ENCODE measurements around the gene ARF1.

The ARF1 gene

DNA sequence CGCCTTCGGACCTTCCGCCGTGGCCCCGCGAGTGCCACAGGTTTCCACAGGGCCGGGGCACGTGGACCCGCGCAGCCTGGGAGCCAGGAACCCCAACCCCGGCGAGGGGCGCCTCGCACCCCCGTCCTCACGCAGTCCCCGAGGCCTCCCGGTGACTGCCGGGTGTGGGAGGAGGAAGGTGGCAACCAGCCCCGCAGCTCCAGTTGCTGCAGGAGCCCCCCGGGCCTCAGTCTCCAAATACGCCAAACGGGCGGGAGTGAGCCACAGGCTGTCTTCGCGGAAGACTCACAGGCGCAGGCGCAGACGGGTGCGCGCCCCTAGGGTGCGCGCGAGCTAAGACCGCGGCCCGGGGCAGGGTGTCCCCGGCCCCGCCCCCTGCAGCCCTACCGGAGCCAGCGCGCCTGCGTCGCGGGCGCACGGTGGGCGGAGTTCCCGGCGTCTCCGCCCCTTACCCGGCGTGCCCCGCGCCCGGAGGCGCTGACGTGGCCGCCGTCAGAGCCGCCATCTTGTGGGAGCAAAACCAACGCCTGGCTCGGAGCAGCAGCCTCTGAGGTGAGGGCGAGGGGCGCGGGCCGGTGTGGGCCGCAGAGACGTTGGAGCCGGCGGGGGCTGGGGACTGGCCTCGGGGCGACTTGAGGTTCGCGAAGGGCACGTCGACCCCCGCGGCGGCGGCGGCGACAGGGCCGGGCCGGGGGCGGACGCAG lies at the start of gene ARF1:
ARF1 (plus strand) TSS at position 495 of the 704 bp plus-strand sequence. CDS start 14,407 bp downstream, outside the sequence.
- DNase-seq: peak; percentile 90

DNA sequence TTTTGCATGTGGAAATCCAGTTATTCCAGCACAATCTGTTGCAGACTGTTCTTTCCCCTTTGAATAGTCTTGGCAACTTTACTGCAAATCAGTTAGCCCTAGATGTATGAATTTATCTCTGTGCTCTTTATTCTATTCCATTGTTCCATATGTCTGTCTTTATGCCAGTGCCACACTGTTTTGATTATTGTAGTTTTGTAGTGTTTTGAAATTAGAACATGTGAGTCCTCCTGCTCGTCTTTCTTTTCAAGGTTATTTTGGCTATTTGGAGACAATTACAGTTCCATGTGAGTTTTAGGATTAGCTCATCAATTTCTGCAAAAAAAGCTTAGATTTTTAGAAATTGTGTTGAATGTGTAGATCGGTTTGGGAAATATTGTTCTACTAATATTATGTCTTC lies 49.1 kb upstream of the ARF1 start:
- no peak for DNase-seq

DNA sequence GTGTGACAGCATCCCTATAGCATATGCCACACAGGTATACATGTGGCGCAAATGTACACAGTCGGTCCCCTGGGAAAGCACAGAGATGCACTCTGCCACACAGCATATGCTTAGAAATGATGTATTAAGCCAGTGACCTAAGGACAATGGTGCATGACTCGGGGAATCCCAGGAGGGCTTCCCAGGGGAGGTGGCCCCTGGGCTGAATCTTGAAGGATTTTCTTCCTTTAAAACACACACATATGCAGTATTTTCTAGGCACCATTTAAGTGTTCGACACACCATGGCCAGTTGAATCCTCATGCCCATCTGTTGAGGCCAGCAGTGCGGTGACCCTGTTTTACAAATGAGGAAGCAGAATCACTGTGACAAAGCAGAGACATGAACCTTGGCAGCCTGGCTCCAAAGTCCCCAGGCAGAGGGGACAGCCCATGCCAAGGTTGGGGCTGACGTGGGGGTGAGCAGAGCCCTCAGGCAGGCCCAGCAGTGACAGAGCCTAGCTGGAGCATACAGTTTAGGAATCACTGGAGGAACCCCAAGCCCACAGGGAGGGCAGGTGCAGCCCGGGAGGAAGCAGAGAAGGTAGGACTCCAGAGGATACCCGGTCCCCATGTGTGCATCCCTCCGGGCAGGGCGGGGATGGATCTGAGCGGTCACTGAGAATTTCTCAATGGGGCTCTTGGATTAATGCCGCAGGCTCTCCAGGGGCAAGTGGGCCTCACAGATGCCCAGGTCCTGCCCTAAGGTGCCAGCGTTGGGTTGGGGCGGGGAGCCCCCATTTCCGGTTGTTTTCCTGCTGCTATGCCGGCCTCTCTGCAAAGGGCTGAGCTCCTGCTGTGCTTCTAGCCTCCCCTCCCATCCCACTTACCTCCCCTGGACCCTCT lies 47.3 kb upstream of the ARF1 start:
- no peak for DNase-seq

DNA sequence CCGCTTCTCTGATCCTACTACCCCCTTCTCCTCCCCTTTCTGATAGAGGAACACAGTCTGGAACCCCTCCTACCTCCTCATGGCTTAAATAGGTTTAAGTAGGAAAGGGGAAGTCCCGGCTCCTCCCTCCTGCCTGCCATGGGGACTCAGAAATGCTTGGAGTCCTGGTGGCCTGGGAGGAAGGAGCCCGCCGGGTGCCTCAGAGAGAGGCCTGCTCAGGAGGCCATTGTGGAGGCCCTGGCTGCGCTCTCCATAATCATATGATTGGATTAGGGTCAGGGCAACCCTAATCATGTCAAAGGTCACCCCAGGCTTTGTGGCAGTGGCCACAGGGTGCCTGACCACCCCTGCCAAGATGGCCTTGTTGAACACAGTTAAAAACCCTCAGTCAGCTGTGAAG lies 46.7 kb upstream of the ARF1 start:
- DNase-seq: no peak

DNA sequence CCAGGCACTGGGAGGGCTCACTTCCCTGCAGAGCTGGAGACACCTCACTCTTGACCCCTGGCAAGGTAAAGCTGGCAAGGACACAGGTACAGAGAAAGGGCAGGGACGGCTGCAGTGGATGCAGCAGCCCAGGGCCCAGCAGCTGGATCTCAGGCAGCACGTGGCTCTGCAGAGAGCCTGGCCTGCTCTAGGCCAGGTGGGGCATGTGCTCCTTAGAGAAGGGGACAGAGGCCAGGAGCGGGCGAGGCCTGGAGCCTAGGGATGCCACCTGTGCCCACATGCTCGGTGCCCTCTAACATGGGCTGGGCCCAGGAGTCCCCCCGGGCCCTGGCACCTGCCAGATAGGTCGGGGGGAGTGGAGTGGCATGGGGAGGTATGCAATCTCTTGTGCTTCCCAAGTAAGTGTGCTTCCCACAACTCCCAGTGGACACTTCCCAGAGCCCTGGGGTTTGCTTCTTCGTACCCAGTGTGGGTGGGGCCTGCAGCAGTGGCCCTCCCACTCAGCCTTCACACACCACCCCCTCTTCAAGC lies 45.7 kb upstream of the ARF1 start:
- no peak for DNase-seq

DNA sequence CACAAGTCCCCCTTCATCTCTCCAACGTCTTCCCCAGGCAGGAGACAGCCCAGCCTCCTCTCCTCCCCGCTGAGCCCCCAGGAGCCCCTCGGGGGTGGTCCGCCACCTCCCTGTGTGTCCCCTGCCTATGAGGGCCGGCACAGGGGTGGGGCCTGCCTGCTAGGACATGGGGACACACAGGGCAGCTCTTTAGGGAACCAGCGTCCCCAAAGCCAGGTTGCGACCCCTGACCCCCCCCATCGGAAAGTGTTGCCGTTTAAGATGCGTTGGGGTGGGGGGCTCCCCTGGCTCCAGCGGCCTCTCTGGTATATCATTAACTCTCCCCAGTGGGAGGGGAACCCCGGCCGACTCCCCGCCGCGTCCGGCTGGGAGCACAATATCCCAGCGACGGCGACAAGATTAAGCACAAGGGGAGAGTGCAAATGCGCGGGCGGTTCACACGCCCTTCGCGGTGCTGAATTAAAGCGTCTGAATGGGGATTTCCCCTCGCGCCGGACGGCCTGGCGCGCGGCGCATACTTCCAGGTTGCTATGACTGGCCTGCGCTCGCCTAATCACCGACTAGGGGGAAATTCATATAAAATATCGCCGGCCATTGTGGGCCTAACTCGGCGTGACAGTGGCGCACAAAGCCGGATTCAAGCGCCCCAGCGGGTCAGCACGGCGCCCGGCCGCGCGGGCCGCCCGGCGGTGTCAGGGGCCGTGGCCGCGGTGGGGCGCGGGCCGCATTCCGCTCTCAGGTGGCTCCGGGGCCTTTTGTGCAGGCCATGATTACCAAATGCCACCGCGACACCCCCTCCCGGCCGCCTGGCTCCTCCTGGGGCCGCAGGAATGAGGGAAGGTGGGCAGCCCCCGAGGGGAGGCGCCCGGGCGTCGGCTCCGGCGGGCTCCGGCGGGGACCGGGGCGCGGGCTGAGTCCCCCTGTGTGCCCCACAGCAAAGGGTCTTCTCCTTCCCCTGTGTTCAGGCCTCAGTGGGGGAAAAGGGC lies 44.8 kb upstream of the ARF1 start:
- DNase-seq: no peak

DNA sequence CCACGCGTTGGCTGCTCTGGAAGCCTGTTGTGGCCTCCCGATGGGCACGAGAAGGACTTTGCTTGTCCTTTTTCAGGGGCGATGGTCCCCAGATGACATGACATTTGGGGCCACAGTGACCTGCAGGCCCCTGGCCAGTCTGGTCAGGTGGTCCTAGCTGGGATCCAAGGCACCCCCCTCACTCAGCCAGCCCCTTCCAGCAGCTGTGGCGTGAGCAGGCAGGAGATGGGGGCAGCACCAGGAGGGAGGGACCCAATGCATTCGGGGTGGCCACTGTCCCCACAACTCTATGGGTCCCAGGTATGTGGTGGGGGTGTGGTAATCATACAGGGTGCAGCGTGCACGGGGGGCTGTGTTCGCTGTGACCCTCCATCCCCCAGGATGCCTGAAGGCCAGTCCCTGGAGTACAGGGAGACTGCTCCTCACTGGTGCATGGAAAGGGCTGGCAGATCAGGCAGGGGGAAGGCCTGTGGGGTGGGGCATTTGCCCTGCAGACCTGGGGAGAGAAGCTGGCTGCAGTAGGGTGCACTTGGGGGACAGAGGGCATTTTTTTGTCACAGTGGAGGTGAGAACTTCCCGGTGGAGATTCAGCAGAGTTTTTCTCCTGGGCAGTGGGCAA lies 44.0 kb upstream of the ARF1 start:
- no peak for DNase-seq

DNA sequence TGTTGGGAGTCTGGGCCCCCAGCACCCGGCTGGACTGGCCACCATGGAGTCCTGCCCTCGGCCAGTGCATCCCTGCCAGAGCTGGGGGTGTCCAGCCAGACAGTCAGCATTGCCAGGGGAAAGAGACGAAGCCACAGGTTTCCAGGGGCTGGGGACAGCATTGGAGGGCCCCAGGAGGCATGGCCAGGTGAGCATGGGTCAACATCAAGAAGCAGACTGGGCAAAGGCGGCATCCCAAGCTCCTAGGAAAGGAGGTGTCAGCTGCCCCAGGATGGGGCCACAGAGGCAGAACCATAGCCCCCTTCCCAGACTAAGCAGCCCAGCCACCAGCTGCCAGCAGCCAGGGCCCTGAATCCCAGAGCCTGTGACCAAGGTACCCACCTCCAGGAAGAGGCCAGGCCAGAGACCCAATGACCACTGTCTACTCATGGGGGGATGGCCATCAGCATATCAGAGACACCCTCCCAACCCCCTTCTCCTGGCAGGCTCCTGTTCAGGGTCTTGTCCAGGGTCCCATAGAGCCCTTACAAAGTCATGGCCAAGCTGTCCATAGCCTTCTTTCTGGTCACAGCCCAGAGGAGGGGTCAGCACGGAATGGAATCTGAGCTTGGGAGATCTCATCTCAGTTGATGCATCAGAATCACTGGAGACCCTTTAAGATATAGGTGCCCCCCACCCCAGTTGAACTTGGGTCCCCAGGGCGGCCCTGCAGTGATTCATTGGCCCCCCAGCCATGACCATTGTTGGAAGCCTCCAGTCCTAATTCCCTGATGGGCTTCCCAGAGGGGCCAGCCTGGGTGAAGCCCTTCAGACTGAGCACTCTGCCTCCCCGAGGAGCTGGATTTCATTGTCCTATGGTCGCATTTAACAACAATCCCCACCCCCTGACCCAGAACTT lies 43.3 kb upstream of the ARF1 start:
- no peak for DNase-seq

DNA sequence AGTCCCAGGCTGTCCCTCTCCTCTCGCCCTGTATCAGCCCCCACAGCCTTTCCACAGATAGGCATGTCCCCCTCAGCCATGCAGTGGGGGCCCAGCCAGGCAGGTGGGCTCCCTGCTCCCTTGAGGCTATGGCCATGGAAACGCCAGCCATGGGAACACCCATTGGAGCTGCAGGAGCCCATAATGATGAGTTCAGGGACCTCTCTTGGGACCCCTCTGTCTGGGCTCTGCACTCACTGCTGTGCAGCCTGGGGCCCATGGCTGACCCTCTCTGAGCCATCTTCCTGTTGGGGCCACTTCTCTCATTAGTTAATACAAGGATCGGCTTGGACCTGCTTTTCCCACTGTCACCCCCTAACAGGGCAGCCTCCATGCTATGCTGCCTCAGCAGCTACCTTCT lies 42.5 kb upstream of the ARF1 start:
- no peak for DNase-seq

DNA sequence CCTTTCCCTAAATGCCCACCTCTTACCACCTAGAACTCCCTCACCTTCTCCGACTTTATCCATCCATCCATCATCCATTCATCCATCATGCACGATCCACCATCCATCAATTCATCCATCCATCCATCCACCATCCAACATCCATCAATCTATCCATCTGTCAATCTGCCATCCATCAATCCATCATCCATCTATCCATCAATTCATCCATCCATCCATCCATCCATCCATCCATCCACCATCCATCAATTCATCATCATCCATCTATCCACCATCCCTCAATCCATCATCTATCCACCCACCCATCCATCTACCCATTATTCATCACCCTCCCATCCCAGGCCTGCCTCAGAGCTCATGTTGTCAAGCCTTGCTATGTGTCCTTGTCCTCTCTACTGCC lies 41.2 kb upstream of the ARF1 start:
- DNase-seq: no peak

DNA sequence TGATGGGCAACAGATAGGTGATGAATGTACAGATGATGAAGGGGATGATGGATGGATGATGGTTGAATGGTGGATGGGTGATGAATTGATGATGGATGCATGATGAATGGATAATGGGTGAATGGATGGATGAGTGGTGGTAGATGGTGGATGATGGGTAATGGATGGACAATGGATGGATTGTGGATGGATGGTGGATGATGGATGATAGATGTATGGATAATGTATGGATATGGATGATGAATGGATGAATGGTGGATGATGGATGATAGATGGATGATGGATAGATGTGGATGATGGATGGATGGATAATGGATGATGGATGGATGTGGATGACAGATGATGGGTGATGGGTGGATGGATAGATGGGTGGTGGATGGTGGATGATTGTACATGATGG lies 40.0 kb upstream of the ARF1 start:
- DNase-seq: no peak

DNA sequence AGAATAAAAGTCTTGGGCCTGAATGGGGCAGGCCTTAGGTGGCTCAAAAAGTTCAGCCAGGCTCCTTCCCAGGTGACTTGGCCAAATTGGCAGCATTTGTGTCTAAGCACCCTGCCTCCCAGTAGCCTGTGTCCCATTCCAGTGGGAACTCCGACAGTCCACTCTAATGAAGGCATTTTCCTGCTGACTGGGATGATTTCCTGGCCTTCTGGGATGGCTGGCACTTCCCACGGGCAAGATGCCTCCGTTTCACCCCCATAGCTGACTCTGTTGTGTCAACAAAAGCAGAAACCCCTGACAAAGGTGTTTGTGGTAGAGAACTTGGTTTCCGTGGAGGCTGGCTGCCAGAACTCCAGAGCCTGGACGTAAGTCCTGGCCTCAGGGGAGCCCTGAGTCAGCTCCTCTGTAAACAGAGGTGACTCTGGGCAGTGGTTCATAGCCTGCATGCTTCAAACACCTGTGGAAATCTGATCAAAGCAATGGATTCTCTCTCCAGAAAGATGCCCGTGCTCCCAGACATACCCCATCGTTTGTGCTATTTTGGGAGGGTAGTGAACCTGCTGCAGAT lies 39.1 kb upstream of the ARF1 start:
- DNase-seq: no peak

DNA sequence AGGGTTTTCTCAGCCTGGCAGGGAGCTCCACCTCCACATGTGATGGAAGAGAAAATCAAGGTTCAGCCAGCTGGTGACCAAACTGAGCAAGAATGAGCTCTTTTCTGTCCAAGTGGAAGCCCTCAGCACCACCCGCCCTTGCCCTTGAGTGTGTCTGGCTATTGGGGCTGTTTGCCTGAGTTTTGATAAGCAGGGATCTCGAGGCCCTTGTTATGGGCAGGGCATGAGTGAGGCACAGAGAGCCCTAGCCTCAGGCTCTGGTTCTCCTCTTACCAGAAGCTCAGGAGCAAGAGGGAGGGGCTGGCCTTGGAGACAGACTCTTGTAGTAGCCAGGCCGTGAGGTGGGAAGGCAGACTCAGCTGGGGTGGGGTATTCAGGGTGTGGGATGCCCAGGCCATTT lies 37.5 kb upstream of the ARF1 start:
- no peak for DNase-seq

DNA sequence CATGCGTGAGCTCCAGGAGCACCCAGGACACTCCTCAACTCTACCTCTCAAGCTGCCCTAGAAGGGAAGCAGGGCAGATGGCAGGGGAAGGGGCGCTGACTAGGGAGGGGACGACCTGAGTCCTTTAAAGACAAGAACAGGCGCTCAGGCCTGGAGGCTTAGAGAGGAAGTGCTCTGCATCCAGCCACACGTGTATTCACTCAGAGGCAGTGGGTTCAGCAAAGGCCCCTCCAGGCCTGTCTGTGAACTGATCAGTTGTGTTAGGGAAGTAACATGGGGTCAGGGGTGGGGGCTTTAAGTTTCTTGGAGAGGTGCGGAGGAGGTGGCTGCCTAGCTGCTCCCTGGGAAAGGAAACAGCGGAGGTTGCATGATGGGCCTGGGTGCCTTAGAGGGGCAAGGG lies 37.1 kb upstream of the ARF1 start:
- no peak for DNase-seq

DNA sequence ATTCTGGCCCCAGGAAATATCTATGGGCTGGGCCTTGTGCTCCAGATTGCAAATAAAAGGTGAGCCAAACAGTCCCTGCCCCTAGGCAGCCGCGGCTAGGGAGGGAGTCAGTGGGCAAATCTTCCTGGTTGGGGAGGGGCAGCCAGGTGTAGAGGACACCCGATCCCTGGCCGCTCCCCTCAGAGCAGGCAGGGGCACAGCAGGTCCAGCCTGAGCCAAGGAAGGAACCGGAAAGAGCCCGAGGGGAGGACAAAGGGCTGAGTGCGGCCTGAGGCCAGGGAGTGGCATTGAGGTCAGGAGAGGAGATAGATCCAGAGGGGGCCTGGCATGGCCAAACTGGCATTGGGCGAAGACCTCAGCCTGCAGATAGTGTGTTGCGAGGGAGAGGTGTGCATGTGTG lies 36.6 kb upstream of the ARF1 start:
- no peak for DNase-seq

DNA sequence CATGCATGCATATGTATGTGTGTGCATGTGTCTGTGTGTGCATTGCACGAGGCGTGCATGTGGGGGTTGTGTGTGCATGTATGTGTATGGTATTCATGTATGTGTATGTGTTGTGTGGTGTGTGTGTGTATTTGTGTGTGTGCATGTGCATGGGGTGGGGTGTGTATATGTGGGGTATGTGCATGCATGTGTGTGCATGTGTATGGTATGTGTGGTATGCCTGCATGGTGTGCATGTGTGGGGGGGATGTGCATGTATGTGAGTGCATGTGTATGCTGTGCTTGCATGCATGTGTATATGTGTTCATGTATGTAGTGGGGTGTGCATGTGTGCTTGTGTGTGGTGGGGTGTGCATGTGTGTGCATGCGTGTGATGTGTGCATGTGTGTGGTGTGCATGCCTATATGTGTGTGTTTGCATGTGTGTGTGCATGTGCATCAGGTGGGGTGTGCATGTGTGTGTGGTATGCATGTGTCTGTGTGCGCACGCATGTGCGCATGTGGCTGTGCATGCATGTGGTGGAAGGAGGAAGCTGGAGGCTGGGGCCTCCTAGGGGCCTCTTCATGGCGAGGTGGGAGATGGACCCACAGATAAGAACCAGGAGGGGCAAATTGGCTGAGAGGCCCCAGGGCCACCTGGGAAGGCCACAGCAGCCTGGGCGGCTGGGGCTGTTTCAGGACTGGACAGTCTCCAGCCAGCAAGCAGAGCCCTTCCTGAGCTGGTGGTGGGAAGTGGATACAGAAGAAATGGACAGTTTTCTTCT lies 35.9 kb upstream of the ARF1 start:
- DNase-seq: no peak

DNA sequence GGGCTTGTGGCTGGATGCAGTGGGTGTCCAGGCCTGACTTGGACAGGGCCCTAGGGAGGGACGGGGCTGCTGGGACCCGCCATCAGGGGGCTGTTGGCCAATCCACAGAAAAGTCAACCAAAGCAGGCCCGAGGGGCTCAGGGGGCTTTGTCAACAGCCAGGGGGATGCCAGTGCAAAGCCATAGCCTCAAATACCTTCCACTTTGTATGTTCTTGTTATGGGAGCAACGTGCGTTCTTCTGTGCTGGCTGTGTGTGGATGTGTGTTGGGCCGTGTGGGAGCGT lies 35.4 kb upstream of the ARF1 start:
- no peak for DNase-seq

DNA sequence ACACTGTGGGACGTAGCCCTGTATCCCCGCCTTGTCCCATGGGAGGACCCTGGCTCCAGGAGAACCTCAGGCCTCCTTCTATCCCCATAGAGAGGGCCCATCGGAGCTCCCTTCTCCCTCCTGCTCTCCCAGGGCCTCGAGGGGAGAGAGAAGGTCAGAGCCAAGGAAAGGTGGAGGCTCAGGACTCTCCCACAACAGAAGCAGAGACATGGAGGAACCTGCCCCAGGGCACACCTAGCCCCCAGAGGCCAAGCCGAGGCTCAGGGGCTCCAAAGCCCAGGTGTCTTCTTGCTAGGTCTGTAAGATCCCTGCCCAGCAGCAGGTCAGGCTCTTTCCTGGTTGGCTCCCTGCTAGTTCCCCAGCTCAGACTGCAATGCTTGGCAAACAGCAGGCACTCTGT lies 34.4 kb upstream of the ARF1 start:
- DNase-seq: no peak

DNA sequence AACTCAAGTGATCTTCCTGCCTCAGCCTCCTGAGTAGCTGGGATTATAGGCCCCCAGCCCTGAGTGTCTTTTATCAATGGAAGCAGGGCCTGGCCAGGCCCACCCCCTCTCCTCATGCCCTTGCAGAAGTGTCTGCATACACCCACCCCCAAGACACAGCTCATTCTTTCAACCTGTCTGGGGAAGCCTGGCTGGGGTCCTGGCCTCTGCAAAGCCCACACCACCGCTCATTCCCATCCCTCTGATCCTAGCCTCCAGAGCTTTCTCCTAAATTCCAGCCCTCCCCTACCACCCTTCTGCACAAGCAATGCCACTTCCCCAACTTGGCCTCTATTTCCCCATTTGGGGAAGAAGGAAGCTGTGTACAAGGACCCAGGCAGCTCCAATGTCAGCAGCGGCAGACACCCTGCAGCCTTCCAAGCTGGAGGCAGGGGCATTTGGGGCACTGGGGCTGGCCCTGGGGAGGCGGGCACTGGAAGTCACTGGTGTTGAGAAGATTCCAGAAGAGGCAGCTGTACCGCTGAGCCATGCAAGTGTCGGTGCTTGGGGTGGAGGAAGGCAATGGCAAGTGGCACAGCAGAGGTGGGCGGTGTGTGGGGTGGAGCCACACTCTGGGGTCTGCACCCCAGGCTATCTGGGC lies 33.7 kb upstream of the ARF1 start:
- no peak for DNase-seq
